HG03457 (cell line): ENCODE data around the gene ELF4.
A peak's percentile ranks its signal among the peaks of the same experiment; 100 is the strongest.

Experiments used
- ATAC-seq: cut with Tn5 transposase; IDR thresholded peaks from one replicate; pipeline ENCODE4 v1.9.1; 2021; ENCODE audit warnings: moderate number of reproducible peaks; ENCODE audit not compliant: unreplicated experiment

The ELF4 gene

DNA sequence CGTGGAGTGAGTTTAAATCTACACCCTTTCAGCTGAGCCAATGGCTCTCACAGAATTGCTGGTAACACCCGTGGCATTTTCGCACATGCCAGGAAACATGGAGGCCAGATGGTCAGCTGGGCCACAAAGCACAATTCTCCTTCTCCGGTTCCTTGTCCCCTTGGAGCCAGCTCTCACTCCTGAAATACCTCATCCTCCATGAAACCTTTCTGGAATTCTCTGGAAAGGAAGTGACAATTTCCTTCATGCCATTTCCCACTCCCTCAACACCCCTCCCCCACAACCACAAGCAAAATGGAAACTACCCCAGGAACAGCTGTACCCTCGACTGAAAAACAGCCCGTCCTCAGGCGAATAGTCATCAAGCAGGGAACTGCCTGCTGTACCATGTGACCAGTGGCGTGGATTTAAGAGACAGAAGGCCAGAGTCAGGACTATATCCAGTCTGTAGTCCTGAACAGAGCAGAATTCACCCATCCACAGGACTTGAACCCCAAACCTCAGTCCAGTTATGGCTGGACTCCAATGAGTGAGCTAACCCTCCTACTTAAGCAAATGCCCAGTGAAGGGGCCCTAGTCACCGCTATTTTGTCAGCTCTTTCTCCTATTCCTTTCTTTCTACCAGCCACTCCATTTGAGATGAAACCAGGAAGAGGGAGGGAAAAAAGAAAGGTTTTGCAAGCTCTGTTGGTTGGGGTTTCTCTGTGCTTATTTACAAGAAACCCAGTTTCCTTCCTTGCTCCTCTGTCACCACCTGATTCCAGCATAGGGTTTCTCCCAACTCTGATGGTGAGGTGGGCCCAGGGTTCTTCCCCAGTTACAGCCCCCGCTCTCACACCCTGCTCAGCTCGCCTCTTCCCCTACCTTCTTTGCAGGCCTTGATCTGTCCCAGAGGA, 24.5 kb downstream of the ELF4 start:
- ATAC-seq, result no peak

DNA sequence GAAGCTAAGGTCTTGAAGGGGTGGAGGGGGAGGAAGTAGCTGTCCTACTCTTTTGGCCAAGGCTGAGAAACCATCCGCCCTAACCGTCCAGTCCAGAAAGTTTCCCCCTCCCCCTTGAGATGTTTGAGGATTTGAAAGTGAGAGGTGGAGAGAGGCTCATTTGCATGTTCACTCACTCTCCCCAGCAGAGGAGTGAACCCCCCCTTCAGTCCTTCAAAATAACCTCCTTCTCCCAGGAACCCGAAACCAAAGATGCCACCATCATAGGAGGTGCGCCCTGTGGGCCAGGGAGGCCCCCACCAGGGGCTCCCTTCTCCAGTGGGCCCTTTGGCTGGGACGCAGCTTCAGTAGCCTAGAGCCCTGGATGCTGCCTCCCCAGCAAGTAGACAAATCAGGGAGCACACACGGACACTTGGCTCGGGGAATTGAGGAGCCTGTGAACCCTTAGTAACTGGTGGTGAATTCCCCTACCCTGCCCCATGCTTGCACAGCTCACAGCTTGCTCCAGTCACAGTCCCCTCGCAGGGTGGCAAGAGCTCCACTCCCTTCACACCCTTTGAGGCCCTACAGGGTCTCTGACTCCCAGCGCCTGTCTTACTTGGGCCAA, 25.6 kb downstream of the ELF4 start:
- ATAC-seq, result no peak

DNA sequence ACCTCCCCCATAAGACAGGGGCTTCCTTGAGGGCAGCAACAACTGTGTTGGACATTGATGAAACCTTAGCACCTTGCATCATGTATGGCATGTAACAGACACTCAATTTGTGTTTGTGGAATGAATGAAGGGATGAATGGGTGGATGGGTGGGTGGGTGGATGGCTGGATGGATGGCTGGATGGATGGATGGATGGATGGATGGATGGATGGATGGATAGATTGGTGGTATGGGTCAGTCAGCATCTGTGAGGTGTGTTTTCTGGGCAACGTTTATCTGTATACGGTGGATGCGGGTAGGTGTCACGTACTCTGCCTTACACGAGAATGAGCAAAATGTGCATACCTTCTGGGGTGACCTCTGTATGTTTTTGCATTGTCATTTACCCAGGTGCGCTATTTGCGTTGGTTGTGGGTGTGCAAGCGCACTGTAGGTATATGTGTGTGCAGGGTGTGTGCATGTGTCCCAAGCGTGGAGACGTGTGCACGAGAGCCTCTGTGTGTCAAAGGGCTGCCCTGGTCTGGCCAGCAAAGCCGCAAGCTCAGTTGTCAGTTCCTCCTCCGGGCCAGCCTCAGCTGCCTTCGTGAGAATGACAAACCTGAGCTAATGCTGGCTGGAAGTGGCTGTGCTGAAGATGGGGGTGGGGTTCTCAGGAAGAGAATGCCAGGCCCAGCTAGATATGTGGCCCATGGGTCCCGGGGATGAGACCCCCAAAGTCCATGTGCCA, 26.5 kb downstream of the ELF4 start:
- ATAC-seq, result no peak

DNA sequence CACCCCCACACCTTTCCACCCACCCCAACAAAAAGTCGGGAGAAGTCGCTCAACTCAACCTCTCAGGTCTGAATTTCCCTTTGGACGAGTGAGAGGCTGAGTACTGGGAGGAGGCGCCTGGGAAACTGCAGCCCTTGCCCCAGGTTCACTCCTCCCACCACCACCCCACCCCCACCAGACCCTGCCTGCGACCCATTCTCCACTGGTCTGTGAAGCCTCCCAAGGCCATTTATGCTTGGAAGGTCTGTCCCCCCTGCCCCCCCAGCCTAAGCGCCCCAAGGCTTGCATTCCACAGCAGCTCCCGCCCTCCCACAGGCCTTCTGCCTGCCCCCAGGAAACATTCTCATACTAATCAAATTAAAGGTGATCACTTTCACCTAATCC, 27.2 kb downstream of the ELF4 start:
- ATAC-seq, result no peak

DNA sequence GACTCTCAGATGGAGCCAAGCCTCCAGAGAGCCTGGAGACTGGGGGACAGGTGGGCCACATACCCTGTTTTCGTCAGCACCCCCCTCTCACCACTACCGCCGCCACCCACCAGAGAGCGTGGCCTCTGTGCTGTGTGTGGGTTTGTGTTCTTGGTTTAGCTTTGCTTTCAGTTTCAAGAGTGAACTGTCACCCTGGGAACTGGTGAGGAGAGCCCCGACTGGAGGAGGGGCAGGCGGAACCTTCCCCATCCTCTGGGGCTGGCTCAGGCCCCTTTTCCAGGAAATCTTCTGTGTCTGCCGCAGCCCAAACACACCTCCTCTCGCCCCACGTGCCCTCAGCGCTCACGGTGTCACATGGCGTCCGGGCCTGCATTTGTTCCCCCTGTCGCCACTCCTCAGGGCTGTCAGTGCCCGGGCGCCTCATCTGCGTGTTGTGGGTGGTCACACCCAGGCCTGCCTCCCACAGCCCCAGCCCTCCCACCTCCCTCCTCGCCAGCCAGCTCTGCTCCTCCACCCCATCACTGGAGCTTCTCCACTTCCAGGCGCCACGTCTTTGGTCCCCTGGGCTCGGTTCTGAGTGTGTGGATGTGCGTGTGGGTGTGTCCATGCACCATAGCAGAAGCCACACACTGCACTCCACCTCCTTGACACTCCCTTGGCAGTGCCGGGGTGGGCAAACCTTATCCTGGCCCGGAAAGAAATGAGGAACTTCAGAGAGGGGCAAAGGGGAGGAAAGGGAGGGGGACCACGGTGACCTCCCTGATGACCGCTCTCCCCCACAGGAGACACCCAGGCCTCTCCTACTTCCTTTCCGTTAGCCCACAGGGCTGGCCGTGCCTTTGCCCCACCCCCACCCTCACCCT, 27.8 kb downstream of the ELF4 start:
- peak; percentile 40 for ATAC-seq

DNA sequence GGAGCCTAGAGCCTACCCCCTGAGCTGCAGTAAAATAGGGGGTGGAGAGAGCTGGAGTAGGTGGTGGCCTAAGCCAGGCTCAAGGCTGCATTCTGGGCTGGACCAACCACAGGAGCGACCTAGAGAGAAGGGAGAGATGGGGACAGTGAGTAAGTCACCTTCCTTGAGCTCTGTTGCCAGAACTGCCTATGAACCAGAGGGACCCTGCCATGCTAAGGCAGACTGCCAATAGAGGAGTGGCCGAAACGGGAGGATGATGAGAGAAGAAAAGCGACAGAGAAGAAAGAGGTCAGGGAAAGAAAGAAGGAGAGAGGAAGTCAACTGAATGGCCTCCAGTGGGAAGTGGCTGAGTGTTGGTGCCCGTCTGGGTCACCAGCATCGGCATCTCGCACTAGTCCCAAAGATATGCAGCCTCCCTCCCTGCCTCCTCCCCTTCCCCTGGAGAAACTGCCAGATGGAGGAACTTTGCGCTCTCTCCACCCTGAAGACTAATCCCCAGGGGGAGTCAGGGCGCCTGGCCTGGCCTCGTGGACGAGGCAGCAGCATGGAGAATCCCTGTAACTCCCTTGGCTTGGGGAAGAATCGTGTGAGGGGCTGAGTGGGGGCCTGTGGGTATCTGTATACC, 28.8 kb downstream of the ELF4 start:
- no peak for ATAC-seq

DNA sequence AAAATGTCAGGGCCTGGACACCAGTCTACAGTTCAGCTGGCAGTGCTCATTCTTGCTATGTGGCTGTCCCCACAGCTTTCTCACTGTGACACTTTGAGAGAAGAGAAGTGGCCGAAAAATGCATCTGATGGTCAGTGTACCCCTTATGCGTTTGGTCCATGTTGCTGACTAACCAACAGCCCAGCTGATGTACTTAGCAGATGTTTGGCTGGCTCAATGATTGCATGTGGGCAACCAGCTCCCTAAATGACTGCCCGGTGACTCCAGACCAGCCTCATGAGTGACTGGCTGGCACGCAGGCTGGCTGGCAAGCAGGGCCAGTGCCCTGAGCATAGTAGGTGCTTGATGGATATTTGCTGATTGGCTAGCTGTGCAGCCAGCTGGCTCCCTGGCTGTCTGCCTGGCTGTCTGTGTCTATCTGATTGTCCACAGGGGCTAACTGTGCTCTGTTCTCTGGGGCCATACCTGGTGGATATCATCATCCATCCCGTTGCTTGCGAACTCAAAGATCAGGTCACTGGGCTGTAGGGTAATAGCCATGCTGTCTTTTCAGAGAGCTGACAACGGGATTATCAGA, 29.4 kb downstream of the ELF4 start:
- ATAC-seq, result no peak

DNA sequence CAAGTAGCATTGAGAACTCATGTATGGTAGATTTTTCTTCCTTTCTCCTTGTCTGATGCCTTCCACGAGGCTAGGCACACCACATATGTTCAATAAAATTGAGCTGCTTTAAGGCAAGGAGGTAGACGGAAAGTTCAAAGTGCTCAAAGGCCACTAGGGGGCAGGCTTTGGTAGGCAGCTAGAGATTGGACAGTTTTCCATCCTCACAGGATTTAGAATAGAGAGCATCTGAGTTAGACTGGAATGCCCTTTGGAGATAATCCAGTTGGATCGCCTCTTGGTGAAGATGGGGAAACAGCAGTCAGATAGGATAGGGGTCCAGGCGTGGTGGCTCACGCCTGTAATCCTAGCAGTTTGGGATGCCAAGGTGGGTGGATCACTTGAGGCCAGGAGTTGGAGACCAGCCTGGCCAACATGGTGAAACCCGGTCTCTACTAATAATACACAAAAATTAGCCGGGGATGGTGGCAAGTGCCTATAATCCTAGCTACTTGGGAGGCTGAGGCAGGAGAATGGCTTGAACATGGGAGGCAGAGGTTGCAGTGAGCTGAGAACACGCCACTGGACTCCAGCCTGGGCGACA, 30.4 kb downstream of the ELF4 start:
- ATAC-seq, result no peak

DNA sequence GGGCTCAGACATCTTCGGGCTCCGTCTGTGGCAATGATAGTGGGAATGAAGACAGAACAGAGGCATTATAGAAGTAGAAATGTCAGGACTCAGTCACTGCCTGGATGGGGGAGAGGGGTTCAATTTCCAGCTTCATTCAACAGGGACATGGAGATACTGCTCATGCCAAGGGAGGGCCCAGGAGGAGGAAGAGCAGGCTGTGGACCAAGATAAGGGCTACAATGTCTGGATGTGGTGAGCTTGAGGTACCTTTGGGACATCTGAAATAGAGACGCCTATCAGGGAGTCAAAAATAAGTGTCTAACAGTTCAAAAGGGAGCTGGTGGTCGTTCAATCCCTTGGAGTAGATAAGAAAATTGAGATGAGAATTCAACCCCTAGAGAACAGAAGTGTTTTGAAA, 34.5 kb downstream of the ELF4 start:
- ATAC-seq, result no peak

DNA sequence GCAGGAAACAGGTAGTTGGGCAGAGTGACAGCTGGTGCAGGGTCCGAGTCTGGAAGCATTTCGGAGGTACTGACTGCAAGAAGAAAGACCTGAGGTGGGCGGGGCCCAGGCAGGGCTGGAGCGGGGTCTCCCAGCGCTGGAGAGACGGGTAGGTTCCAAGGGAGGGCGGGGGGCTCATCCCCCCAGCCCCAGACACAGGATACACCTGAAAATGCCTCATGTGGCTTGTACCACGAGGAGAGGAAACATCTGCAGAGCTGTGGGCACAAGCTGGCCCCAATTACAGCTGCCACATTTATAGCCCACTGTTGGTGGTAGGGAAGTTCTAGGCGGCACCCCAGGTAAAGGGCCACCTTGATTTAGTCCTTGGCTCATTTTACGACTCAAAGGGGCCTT, 38.0 kb downstream of the ELF4 start:
- no peak for ATAC-seq

DNA sequence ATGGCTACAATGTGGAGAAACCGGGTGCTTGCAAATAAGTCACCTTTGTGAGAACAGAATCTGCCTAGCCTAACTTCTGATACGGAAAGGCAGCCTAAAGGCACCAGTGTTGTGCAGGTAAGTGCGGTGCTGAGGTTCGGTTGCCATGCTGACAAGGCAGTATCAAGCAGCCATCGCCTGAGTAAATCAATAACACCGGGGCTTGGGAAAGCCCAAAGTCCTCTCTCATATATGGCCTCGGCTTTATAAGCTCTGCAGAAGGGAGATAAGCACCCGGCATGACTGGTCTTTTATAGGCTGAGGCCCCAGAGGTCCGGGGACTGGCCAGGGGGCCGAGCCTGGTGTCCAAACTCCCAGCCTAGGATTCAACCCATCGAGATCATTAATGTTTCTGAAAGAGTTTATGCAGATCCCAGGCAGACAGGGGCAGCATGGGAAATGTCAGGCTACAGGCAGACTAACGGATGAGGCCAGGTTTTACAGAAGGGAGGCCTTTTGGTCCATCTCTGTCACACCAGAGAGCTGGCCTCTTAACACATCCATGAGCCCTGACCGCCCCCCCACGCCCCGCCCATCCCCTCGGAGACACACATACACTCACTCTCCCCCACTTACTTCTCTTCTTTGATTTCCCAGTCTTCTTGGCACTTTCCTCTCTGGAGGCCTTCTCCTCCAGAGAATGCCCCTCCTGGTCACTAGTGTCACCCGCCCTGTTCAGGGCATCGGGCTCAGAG, 38.5 kb downstream of the ELF4 start:
- no peak for ATAC-seq

DNA sequence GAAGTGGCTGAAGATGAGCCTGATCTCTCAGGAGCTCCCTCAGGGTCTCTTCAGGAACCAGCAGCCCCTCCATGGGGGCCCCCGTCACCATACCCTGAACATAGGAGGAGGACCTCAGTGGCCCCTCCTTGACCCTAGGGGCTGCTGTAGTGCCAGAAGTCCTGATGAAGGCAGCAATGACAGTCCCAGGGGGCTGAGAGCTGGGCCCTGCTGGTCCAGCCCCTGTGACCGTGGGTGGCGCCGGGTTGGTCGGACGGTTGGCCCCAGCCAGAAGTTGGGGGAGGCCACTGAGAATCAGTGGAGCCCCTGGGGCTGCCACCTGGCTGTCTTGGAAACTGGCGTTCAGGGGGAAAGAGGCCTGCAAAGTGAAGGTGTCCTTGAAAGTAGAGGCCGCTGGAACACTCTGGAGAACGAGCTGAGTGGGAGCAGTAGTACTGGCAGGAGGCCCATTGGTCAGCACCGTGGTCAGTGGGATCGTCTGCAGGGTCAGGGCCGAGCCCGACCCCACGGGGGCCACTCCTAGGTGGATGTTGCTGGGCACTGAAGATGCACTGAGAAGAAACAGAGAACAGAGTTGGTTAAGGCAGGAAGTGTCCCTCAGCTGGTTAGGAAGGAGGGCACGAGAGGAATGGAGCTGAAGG, 43.2 kb downstream of the ELF4 start:
- ATAC-seq, result no peak

DNA sequence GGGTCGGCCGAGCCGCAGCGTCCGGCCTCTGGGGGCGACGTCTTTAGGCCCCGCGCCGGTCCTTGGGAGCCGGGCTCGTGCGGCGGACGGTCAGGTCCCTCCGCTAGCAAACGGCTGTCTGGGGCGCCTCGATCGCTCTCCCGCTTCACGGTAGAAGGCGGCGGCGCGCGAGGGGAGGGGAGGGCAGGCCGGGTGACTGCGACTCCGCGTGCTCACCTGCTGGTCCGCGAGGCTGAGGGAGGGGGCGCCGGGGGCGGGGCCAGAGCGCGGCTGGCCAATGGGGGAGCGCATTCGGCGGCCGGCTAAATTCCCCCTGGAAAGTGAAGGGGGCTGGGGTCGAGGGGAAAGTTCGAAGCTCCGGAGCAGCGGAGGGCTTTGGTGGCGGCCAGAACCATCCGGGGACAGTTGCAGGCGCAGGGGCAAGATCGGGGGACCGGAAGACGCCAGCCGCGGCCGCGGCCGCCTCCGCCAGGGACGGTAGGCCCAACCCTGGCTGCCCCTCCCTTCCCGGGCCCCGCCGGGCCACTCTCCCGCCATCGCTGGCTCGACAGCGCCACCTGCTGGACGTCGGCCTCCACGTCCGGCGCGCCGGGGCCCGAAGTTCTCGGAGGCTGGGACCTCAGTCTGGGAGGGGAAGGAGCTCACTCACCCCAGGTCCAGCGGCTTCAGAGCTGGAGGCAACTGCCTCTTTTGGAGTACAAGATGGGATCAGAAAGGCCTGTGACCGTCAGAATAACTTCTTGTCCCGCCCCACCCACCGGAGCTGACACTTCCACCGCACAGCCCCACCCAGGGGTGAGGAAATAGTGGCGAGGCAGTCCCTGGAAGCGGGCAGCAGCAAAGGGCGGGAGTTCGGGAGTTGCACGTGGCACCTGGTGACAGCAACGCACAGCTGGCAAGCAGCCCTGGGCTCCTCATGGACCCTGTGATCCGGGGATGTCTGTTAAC, 49.9 kb downstream of the ELF4 start:
- ATAC-seq, result peak; percentile 90

DNA sequence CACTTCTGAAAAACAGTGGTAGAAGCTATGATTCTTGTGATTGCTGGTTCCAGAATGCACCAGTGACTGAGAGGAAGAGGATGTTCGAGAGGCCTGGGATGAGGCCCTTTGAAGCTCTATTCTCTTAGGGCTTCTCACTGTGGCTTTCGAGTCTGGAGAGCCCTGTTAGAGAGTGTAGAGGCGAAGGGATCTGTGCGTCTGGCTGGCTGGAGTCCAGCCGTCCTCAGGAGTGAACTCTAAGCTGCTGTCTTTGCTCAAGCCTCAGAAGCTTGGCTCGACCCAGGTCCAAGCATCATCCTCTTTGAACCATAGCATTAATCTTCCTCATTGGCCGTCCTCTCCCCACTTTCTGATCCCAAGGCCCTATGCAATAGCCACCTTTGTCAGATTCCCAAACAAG, 51.6 kb downstream of the ELF4 start:
- ATAC-seq, result no peak

DNA sequence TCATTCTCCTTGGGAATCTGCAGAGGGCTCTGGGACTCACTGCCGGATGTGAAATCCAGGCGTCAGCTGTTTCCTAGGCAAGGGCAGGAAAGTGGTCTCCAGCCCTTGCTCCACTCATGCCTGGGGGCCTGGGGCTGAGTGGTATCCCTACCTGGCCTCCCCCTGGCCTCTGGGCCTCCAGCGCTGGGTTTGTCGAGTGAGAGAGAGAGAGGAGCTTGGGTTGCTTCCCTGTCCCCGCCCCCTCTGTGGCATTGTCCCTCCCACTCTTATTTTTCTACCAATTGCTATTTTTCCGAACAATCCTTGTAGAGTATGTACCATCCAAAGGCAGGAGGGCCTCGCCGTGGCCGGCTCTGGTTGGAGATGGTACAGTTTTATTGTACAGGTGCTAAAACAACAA, 53.1 kb downstream of the ELF4 start:
- ATAC-seq, result no peak

DNA sequence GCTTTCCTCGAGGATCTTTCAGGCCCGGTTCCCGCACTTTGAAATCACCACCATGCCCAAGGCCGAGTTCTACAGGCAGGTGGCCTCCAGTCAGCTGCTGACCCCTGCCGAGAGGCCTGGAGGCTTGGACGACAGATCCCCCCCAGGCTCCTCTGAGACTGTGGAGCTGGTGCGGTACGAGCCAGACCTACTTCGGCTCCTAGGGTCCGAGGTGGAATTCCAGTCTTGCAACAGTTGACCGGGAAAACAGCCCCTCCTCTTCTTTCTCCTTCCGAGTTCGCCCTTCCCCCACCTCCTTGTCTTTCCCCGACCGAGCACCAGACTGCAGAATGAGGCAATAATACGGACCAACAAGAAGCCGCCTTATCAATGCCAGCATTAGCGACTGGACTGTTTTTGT, 54.4 kb downstream of the ELF4 start:
- ATAC-seq, result no peak

DNA sequence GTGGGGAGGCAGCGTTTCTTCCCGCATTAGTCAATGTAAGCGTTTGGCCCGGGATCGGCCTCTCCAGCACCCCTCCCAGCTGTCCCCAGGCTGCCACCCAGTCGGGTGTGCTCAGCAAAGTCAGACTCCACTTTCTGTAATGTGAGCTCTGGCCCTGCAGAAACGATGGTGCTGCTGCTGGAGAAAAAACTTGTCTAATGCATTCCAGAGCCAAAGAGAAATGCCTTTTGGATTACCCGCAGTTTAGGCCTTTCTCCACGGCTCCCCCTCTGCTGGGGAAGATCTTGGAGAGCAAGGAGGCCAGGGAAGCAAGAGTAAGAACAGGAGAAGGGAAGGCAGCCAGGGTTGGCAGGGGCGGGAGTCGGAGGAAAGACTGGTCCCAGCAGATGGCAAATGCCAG, 55.2 kb downstream of the ELF4 start:
- ATAC-seq, result no peak

DNA sequence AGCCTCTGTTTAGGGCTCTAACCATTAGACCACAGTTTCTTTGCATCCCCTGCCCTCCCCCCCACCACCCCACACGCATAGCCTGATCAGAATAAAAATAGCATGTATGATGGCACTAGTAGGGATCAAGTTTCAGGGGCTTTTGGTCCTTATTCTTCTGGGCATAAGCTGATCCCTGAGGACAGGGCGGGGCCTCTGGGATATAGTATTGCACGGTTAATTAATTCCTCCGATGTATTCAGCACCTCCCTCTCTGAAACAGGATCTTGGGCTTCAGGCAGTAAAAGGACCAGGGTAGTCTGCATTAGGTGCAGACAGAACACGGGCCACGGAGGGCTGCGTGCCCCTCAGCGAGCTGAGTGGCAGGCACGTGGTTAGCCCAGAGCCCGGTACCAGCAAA, 57.1 kb downstream of the ELF4 start:
- ATAC-seq, result no peak
